Testis (tissue), 3 donors: ENCODE results near the gene HMGXB3. TPM values are rescaled to one million over a fixed set of nuclear protein-coding genes. Genes with fewer than 3 reads are reported as not detected.

Experiments
- DNase-seq: peaks from one replicate; pipeline ENCODE4 v3.0.0-alpha.2; 2019
- H3K27ac ChIP-seq, 2 donors: fragments of 200-600 bp; sonication (generic); one replicate each; pipeline ENCODE4 v1.5.1; 2019
- H3K27me3 ChIP-seq: fragments of 200-600 bp; sonication (generic); one replicate; pipeline ENCODE4 v1.5.1; 2019
- H3K36me3 ChIP-seq: fragments of 200-600 bp; sonication (generic); one replicate; pipeline ENCODE4 v1.5.1; 2017; ENCODE audit warnings: low read depth; ENCODE audit errors: missing control alignments
- H3K4me1 ChIP-seq: fragments of 200-600 bp; sonication (generic); one replicate; pipeline ENCODE4 v1.5.1; 2019
- H3K4me3 ChIP-seq, 2 donors: fragments of 200-600 bp; sonication (generic); one replicate each; pipeline ENCODE4 v1.5.1; 2017 to 2019
- H3K9me3 ChIP-seq: fragments of 200-600 bp; sonication (generic); one replicate; pipeline ENCODE4 v1.5.1; 2017
- POLR2A ChIP-seq: fragments of 450-650 bp; IDR thresholded peaks from one replicate; pipeline ENCODE4 v1.6.1; 2017; ENCODE audit warnings: antibody characterized with exemption, mild to moderate bottlenecking, moderate library complexity
- WGBS, 2 donors: methylation state at CpG; one replicate each; pipeline ENCODE4 v1.1.5; 2018; 5-methylcytosine and 5-hydroxymethylcytosine counted together
- intact Hi-C: fragments of 100-400 bp; cut with DNase I; formaldehyde crosslinking; loops from one replicate; pipeline ENCODE4 v1.15.1; 2023; ENCODE audit warnings: low total_unique reads
- polyA plus RNA-seq: library from polyadenylated mRNA; stranded (reverse); fragments of 350-450 nt; fragmentation: Illumina TruSeq; extraction: RNeasy Lipid Tissue Mini Kit (QIAGEN cat#74804); gene quantifications from one replicate; pipeline ENCODE4 v1.2.3, GENCODE V29; 2014; ENCODE audit warnings: low read depth, low replicate concordance; ENCODE audit not compliant: insufficient read depth
- total RNA-seq, 2 donors: library from RNA; depleted of rRNA; stranded (reverse); fragments of >200 nt; gene quantifications; one replicate each; pipeline ENCODE4 v1.2.3, GENCODE V29; 2016
- TF ChIP-seq, protein P1 (sequence below), 3 experiments: fragments of 450-650 bp in 2 of 3; fragments of 200-600 bp in 1 of 3; sonication (generic) in 1 of 3; IDR thresholded peaks; one replicate each; pipeline ENCODE4 v1.5.1; 2016 to 2019; ENCODE audit warnings: antibody characterized with exemption in 3 of 3, mild to moderate bottlenecking in 2 of 3, moderate library complexity in 1 of 3

The HMGXB3 gene
- total and polyA plus RNA-seq, 3 donors from 2014 or later = 33.5 to 72.5 (median 63.6) TPM

DNA sequence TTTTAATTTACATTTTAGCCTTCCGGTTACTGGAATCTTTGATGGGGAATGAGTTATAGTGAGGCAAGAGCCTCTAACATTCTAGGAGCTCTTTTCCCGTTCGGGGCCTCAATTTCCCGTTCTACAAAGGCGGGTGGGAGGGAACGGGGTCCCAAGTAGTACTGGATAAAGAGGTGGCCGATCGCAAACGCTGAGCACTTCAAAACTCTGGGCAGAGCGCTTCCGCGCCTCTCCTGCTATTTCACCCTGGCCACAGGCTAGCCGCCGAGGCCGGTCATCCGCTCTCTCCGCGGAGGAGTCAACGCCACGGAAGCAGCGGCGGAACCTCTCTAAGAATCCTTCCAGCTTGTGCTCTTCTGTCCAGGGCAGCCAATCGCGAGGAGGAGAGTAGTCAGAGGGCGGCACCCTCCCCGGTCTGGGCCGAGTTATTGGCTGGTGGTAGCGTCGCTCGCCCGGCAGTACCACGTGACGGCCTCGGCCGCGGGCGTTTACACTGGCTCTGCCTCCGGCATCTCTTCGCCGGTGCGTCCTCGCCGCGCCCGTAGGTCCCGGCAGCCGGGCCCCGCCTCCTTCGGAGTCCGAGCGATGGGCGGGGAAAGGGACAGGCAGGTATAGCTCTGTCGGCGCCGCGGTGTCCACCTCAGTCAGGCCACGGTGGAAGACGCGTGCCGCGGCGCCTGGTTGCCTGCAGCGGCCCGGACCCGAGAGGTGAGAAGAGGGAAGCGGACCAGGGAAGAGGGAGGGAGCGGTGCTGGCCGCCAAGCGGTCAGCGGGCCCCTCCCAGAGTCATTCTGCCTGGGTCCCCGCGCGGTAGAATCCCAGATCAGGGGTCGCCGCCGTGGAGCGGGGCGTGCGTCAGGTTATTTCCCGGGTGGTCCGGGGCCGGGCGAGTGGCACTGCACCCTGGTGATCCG is 40.0 kb upstream of the HMGXB3 start, which contains the start of gene SLC26A2:
Gene SLC26A2 (plus strand): TSS at position 487 of the 914 bp plus-strand sequence. CDS start 16,895 bp downstream, outside the sequence.
- 1% methylated on average over 52 to 68 of the region's 84 CpGs for WGBS, 2 donors
- peak within 1 kb of the TSS; percentile 89 to 90 for H3K27ac ChIP-seq
- peak within 1 kb of the TSS; percentile 87 to 88 for H3K4me3 ChIP-seq
- H3K4me1 ChIP-seq = peaks cover 14% of the 10 kb centered on the region
- no peaks in the 10 kb centered on the region for H3K27me3 ChIP-seq
- H3K9me3 ChIP-seq = no peaks in the 10 kb centered on the region
- intact Hi-C loops = loop anchor here (10.0 kb wide), 1 partner anchor 116 kb away; no protein-coding TSS in a partner anchor
- TF ChIP-seq, protein P1, sequence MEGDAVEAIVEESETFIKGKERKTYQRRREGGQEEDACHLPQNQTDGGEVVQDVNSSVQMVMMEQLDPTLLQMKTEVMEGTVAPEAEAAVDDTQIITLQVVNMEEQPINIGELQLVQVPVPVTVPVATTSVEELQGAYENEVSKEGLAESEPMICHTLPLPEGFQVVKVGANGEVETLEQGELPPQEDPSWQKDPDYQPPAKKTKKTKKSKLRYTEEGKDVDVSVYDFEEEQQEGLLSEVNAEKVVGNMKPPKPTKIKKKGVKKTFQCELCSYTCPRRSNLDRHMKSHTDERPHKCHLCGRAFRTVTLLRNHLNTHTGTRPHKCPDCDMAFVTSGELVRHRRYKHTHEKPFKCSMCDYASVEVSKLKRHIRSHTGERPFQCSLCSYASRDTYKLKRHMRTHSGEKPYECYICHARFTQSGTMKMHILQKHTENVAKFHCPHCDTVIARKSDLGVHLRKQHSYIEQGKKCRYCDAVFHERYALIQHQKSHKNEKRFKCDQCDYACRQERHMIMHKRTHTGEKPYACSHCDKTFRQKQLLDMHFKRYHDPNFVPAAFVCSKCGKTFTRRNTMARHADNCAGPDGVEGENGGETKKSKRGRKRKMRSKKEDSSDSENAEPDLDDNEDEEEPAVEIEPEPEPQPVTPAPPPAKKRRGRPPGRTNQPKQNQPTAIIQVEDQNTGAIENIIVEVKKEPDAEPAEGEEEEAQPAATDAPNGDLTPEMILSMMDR (IDR thresholded peaks at IDR 0.05) = peak in 1 of 3 experiments; percentile 7
- peak; percentile 67 for TF ChIP-seq POLR2A
- peak; percentile 99 for DNase-seq
- no peaks in the 10 kb centered on the region for H3K36me3 ChIP-seq

DNA sequence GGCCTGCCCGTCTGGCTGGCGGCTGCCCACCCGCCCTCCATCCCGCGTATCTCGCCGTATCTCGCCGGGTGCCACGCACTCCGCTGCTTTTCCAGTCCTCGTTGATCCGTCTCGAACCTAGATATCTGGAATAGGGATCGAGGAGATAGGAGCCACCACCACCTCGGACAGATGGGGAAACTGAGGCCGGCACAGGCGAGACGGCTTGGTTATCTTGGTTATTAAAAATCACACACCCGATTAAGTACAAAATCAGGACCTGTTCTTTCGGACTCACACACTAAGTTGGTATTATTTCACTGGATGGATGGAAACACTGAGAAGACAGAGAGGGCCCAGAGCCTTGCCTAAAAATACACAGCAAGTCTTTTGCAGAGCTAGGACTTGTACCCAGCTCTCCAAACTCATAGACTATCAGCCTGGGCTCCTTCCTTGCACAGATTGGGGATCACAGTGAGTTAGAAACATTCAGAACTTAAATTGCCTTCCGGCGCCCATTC is 39.3 kb upstream of the HMGXB3 start:
- H3K27me3 ChIP-seq = no peaks in the 10 kb centered on the region
- H3K9me3 ChIP-seq = no peaks in the 10 kb centered on the region
- DNase-seq = no peak
- H3K4me1 ChIP-seq = peaks cover 14% of the 10 kb centered on the region
- H3K4me3 ChIP-seq = peak overlapping the region; percentile 87 to 88
- intact Hi-C loops = loop anchor here (10.0 kb wide), 1 partner anchor 116 kb away; no protein-coding TSS in a partner anchor
- H3K36me3 ChIP-seq = no peaks in the 10 kb centered on the region
- peak overlapping the region; percentile 89 to 90 for H3K27ac ChIP-seq
- TF ChIP-seq, protein P1 (IDR thresholded peaks at IDR 0.05) = no peak
- TF ChIP-seq POLR2A = no peak
- WGBS, 2 donors = 10 to 13% methylated on average over 18 to 23 of the region's 23 CpGs

DNA sequence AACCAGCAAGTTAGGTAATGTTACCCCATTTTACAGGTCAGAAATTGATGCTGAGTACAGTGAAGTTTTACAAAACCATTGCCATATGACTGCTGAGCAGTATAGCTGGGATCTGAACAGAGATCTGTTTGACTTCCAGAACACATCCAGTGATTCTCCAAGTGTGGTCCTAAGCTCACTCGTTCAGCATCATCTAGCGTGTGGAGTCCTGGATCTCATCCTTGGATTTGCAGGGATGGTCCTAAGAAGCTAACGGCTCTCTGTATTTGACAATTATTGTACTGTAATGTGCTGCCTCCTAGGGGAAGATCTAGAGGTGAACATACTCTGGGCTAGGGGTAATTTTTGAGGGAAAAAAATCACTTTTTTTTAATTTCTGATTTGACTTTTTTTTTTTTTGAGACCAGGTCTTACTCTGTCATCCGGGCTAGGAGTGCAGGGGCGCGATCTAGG is 38.6 kb upstream of the HMGXB3 start:
- H3K4me1 ChIP-seq = peaks cover 16% of the 10 kb centered on the region
- no peak for DNase-seq
- no peaks in the 10 kb centered on the region for H3K36me3 ChIP-seq
- no peaks in the 10 kb centered on the region for H3K27me3 ChIP-seq
- WGBS, 2 donors = 51 to 58% methylated on average over 6 of the region's 6 CpGs
- H3K27ac ChIP-seq = no peak overlapping the region
- no peaks in the 10 kb centered on the region for H3K9me3 ChIP-seq
- TF ChIP-seq POLR2A = no peak
- TF ChIP-seq, protein P1 (IDR thresholded peaks at IDR 0.05) = peak; percentile 25 to 64 (median 47)
- no peak overlapping the region for H3K4me3 ChIP-seq
- intact Hi-C loops = loop anchor here (10.0 kb wide), 1 partner anchor 117 kb away; no protein-coding TSS in a partner anchor

DNA sequence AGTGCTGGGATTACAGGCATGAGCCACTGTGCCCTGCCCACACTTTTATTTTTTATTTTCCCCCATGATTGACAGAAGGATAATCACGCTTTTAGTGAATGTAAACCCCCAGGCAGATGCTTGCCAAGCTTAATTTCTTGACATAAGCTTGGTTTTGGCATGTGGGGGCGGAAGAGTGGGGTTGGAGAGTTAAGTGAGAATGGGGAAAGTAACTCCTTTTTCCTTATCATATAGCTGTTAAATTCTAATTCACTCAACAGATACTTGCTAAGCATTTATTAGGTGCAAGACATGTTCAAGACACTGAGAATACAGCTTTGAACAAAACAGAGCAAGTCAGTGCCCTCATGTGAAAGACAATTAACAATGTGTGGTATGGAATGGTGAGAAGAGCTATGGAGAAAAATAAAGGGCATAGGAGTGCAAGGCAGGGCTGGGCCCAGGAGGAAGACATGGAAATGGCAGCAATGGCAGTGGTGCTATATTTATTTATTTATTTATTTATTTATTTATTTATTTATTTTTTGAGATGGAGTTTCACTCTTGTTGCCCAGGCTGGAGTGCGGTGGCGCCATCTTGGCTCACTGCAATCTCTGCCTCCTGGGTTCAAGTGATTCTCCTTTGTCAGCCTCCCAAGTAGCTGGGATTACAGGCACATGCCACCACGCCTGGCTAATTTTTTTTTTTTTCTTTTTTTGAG is 37.8 kb upstream of the HMGXB3 start:
- H3K9me3 ChIP-seq = no peaks in the 10 kb centered on the region
- no peak for TF ChIP-seq POLR2A
- TF ChIP-seq, protein P1 (IDR thresholded peaks at IDR 0.05) = no peak
- H3K4me3 ChIP-seq = no peak overlapping the region
- no peaks in the 10 kb centered on the region for H3K27me3 ChIP-seq
- DNase-seq = no peak
- H3K4me1 ChIP-seq = peaks cover 24% of the 10 kb centered on the region
- intact Hi-C loops = loop anchor here (10.0 kb wide), 1 partner anchor 118 kb away; no protein-coding TSS in a partner anchor
- H3K36me3 ChIP-seq = no peaks in the 10 kb centered on the region
- H3K27ac ChIP-seq = no peak overlapping the region
- WGBS, 2 donors = 90 to 92% methylated on average over 5 of the region's 5 CpGs
